ENCODE results near the gene SLC51B. TPM values are rescaled to one million over a fixed set of nuclear protein-coding genes. Genes with fewer than 3 reads are reported as not detected.

Gene SLC51B
- total RNA-seq, 2 experiments from 2014 or later: not detected

DNA sequence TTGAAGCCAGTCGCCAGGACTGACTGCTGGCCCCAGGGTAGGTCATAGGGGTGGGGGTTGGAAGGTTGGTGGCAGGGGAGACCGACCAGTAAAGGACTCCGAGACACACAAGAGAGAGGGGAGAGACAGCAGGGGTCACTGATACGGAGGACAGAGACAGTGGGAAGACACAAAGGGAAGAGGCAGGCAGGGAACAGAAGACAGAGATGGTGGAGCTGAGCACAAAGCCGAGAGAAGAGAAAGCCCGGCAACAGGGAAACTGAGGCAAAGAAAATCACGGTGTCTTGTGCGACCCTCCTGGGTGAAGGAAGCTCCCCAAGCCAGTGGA is 22.1 kb downstream of the SLC51B start:
- H3K4me3 ChIP-seq (ENCODE audit: low read depth, low read length, poor library complexity, severe bottlenecking): no peak overlapping the region
- no peaks in the 10 kb centered on the region for H3K9me3 ChIP-seq (ENCODE audit: low read length)
- POLR2A ChIA-PET: no interaction called here
- intact Hi-C loops (cut with micrococcal nuclease; ENCODE audit: unreplicated experiment): no loop called here
- no peak overlapping the region for H3K4me2 ChIP-seq (ENCODE audit: low read length)
- BruUV-seq (replicated peaks): no TSS peak
- no peaks in the 10 kb centered on the region for H4K20me1 ChIP-seq (ENCODE audit: insufficient read depth, low read length)
- TF ChIP-seq, protein P1, sequence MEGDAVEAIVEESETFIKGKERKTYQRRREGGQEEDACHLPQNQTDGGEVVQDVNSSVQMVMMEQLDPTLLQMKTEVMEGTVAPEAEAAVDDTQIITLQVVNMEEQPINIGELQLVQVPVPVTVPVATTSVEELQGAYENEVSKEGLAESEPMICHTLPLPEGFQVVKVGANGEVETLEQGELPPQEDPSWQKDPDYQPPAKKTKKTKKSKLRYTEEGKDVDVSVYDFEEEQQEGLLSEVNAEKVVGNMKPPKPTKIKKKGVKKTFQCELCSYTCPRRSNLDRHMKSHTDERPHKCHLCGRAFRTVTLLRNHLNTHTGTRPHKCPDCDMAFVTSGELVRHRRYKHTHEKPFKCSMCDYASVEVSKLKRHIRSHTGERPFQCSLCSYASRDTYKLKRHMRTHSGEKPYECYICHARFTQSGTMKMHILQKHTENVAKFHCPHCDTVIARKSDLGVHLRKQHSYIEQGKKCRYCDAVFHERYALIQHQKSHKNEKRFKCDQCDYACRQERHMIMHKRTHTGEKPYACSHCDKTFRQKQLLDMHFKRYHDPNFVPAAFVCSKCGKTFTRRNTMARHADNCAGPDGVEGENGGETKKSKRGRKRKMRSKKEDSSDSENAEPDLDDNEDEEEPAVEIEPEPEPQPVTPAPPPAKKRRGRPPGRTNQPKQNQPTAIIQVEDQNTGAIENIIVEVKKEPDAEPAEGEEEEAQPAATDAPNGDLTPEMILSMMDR (conservative IDR thresholded peaks at IDR 0.05; ENCODE audit: low read length): no peak
- no peak for TF ChIP-seq EZH2phosphoT487 (IDR thresholded peaks at IDR 0.05; ENCODE audit: borderline replicate concordance, low read depth, low read length)
- H3K27ac ChIP-seq (ENCODE audit: low read depth, low read length, poor library complexity, severe bottlenecking): no peak overlapping the region
- no peak for DNase-seq (ENCODE audit: low spot score)
- H2AFZ ChIP-seq (ENCODE audit: low read length): no peak overlapping the region
- H3K4me1 ChIP-seq (ENCODE audit: insufficient read depth, low read length, poor library complexity, severe bottlenecking): peaks cover 5% of the 10 kb centered on the region
- no peaks in the 10 kb centered on the region for H3K36me3 ChIP-seq (ENCODE audit: insufficient read depth, low read length)
- no peaks in the 10 kb centered on the region for H3K79me2 ChIP-seq (ENCODE audit: insufficient read depth, low read depth, low read length)
- H3K9me2 ChIP-seq (ENCODE audit: insufficient read depth, low read length): no peaks in the 10 kb centered on the region
- CTCF ChIA-PET (ENCODE audit: unreplicated experiment): no interaction called here

DNA sequence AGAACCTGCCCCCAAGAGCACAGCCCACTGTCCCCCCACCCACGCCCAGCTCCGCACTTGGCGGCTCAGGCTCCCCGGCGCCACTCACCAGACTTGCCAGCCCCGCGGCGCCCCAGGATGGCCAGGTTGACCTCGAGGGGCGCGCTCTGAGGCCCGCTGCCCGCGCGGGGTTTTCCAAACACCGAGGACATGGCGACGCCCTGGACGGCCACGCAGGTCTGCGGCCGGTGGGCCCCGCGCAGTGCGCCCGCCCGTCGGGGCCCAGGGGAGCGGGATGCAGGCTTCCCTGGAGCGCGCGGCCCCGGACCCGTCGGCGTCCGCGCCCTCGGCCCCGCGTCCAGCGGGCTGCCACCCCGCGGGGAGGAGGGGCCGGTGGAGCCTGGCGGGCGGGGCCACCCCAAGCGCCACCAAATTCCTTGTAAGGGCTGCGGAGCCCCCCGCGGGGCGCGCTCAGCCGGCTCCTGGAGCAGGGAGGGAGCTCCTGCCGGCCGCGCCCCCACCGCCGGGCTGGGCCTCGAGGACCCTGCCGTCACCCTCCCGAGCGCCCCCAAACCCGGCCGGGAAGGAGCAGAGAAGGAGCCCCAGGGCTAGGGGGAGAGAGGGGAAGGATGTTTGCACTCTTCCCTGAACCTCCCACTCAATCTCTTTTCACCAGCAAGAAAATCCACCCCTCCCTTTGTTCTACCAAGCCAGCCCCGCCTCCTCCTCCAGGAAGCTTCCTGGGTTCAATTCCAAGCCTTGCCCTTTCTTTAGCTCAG is 22.6 kb downstream of the SLC51B start, which contains the start of gene RASL12:
RASL12 (minus strand) TSS at position 347 of the 758 bp plus-strand sequence; CDS start at position 191, 156 bp downstream.
- Histone ChIP-seq H3K4me2 (ENCODE audit: low read length) (no peak within 1 kb of the TSS), H3K4me1 (ENCODE audit: insufficient read depth, low read length, poor library complexity, severe bottlenecking) (peaks cover 5% of the 10 kb centered on the region), H4K20me1 (ENCODE audit: insufficient read depth, low read length) (no peaks in the 10 kb centered on the region), H2AFZ (ENCODE audit: low read length) (no peak within 1 kb of the TSS), H3K79me2 (ENCODE audit: insufficient read depth, low read depth, low read length) (no peaks in the 10 kb centered on the region), H3K27ac (ENCODE audit: low read depth, low read length, poor library complexity, severe bottlenecking) (no peak within 1 kb of the TSS), H3K4me3 (ENCODE audit: low read depth, low read length, poor library complexity, severe bottlenecking) (no peak within 1 kb of the TSS), H3K9me2 (ENCODE audit: insufficient read depth, low read length) (no peaks in the 10 kb centered on the region), H3K9me3 (ENCODE audit: low read length) (no peaks in the 10 kb centered on the region), H3K36me3 (ENCODE audit: insufficient read depth, low read length) (no peaks in the 10 kb centered on the region)
- ChIA-PET CTCF (ENCODE audit: unreplicated experiment) (interaction anchor here (0.7 kb wide), 1 partner anchor 13 kb away, joined by 3 read pairs; no protein-coding TSS in a partner anchor), POLR2A (no interaction called here)
- intact Hi-C loops (cut with micrococcal nuclease; ENCODE audit: unreplicated experiment): no loop called here
- TF ChIP-seq, protein P1 (conservative IDR thresholded peaks at IDR 0.05; ENCODE audit: low read length): no peak
- TF ChIP-seq EZH2phosphoT487 (IDR thresholded peaks at IDR 0.05; ENCODE audit: borderline replicate concordance, low read depth, low read length): no peak
- no peak for DNase-seq (ENCODE audit: low spot score)
- BruUV-seq (replicated peaks): no TSS peak

DNA sequence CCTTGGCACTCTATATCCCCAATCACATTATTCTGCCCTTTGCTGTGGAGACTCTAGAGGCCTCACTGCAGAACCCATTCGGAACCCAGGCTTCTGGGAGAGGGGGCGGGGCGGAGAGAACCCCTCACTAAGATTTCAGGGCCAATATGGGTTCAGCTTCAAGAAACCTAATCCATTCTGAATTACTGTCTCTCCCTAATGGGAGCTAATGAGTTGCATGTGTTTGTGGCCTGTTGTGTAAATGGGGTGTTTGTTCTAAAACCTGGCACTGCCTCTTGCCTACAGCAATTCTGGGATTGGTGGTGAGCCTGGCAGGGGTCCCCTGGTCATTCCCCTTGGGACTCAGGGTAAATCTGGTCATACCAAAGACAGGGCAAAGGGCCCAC is 23.2 kb downstream of the SLC51B start:
- ChIA-PET POLR2A (no interaction called here), CTCF (ENCODE audit: unreplicated experiment) (interaction anchor here (0.6 to 0.7 kb wide), 2 partner anchors 13 to 70 kb away, joined by 3 to 4 read pairs; no protein-coding TSS in a partner anchor)
- TF ChIP-seq EZH2phosphoT487 (IDR thresholded peaks at IDR 0.05; ENCODE audit: borderline replicate concordance, low read depth, low read length): no peak
- TF ChIP-seq, protein P1 (conservative IDR thresholded peaks at IDR 0.05; ENCODE audit: low read length): no peak
- Histone ChIP-seq H4K20me1 (ENCODE audit: insufficient read depth, low read length) (no peaks in the 10 kb centered on the region), H3K79me2 (ENCODE audit: insufficient read depth, low read depth, low read length) (no peaks in the 10 kb centered on the region), H3K4me3 (ENCODE audit: low read depth, low read length, poor library complexity, severe bottlenecking) (no peak overlapping the region), H3K9me2 (ENCODE audit: insufficient read depth, low read length) (no peaks in the 10 kb centered on the region), H3K36me3 (ENCODE audit: insufficient read depth, low read length) (no peaks in the 10 kb centered on the region), H3K27ac (ENCODE audit: low read depth, low read length, poor library complexity, severe bottlenecking) (no peak overlapping the region), H2AFZ (ENCODE audit: low read length) (no peak overlapping the region), H3K4me1 (ENCODE audit: insufficient read depth, low read length, poor library complexity, severe bottlenecking) (peaks cover 5% of the 10 kb centered on the region), H3K9me3 (ENCODE audit: low read length) (no peaks in the 10 kb centered on the region), H3K4me2 (ENCODE audit: low read length) (no peak overlapping the region)
- DNase-seq (ENCODE audit: low spot score): no peak
- no TSS peak for BruUV-seq (replicated peaks)
- intact Hi-C loops (cut with micrococcal nuclease; ENCODE audit: unreplicated experiment): no loop called here

Measured in OCI-LY7 (cell line).